ENCODE measurements around the gene CCDC188.

CCDC188 gene

DNA sequence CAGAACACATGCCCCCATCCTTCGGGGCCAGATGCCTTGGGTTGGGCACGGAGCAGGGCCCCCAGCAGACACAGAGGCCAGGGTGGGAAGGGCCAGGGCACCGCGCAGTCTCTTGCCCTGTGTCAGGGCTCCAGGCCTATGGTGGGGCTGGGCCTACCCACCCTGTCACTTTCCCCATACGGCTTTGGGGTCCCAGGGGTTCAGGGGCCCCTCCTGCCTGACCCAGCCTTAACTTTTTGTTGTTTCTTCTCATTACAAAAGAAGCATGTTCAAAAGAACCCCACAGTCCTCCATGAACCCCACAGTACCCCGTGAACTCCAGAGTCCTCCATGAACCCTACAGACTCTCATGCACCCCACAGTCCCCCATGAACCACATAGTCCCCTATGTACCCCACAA lies 33.0 kb upstream of the CCDC188 start:
- no peak for TF ChIP-seq CTCF (IDR thresholded peaks at IDR 0.05; ENCODE audit: insufficient read depth, low read depth, low read length, missing control alignments)

DNA sequence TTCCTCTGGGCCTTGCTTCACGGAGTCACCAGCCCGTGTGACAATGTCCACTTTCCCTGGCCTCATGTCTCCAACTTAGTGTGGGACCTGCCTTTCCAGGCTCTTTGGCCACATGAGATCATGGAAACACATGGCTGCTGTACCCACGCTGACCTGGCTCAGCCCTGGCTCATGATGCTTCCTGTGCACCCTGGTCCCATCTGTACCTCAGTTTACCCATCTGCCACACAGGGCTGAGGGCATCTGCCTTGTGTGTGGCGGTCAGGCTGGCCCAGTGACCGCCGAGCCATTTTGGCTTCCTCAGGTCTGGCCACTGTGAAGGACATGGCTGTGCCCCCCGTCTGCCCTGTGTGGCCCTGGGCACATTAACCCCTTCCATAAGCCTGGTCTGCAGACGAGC lies 32.2 kb upstream of the CCDC188 start:
- TF ChIP-seq CTCF (IDR thresholded peaks at IDR 0.05; ENCODE audit: insufficient read depth, low read depth, low read length, missing control alignments), result no peak
- DNase-seq (ENCODE audit: low read depth), result no peak
- no peak overlapping the region for H3K4me3 ChIP-seq (ENCODE audit: low read length)

More for the DNA sequence above, 33.0 kb upstream of the CCDC188 start:
- DNase-seq (ENCODE audit: low read depth), result no peak
- H3K4me3 ChIP-seq (ENCODE audit: low read length), result no peak overlapping the region

DNA sequence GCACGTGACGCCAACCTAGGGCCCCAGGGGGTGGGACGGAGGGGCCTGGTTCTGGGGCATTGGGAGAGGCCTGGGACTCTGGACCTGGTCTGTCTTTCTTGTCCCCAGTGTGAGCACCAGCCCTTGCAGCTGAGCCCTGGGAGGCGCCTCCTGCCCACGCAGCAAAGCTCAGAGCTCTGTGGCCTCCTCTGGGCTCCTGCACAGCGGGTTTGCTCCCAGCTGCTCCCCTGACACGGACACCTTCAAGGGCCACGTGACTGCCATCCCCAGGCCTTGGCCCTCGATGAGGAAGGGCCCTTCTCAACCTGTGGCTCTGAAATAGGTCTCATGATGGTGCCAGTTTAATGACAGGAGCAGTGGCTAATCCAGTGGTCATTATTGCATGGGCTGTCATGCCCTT lies 31.5 kb upstream of the CCDC188 start:
- H3K4me3 ChIP-seq (ENCODE audit: low read length), result no peak overlapping the region
- TF ChIP-seq CTCF (IDR thresholded peaks at IDR 0.05; ENCODE audit: insufficient read depth, low read depth, low read length, missing control alignments), result no peak
- DNase-seq (ENCODE audit: low read depth), result no peak

DNA sequence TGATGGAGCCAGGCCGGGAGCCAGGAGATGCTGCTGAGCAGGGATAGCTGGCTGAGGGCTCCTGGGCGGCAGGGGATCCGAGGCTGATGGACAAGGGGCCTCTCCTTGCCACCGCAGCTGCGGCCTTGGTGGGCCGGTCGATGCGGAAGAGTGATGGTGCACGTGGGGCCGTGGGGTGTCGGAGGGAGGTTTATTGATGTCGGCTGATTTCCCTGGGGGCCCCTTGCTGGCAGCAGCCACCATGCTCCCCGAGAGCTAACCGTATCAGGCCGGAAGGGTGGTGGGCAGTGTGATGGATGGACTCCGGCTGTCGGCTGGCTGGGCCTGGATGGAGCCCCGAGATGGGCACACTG lies 31.0 kb upstream of the CCDC188 start:
- H3K4me3 ChIP-seq (ENCODE audit: low read length), result no peak overlapping the region
- no peak for DNase-seq (ENCODE audit: low read depth)
- TF ChIP-seq CTCF (IDR thresholded peaks at IDR 0.05; ENCODE audit: insufficient read depth, low read depth, low read length, missing control alignments), result no peak

GRCh38 chr22:20181194-20181883 lies 30.5 kb upstream of the CCDC188 start:
- H3K4me3 ChIP-seq (ENCODE audit: low read length), result no peak overlapping the region
- DNase-seq (ENCODE audit: low read depth), result no peak
- no peak for TF ChIP-seq CTCF (IDR thresholded peaks at IDR 0.05; ENCODE audit: insufficient read depth, low read depth, low read length, missing control alignments)

GRCh38 chr22:20180640-20181039 lies 29.8 kb upstream of the CCDC188 start:
- TF ChIP-seq CTCF (IDR thresholded peaks at IDR 0.05; ENCODE audit: insufficient read depth, low read depth, low read length, missing control alignments), result no peak
- H3K4me3 ChIP-seq (ENCODE audit: low read length), result no peak overlapping the region
- peak; percentile 9 for DNase-seq (ENCODE audit: low read depth)

DNA sequence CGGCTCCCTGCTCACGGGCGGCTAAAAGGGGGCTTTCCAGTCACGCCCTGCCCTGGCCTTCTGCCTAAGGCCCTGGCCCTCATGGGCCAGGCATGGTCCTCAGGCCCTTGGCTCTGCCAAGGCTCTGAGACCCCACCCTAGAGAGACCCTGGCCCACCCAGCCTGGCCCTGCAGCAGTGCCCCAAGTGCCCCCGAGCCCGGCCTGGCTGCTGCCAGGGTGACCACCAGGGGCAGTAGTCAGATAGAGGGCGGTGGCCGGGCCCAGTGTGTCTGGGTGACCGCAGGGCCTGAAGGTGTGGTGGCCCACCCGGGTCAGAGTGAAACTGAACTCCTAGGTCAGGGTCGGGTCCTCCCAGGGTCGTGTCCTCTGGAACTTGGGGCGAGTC lies 29.4 kb upstream of the CCDC188 start:
- H3K4me3 ChIP-seq (ENCODE audit: low read length), result no peak overlapping the region
- TF ChIP-seq CTCF (IDR thresholded peaks at IDR 0.05; ENCODE audit: insufficient read depth, low read depth, low read length, missing control alignments), result no peak
- no peak for DNase-seq (ENCODE audit: low read depth)
